ENCODE results near the gene CD200. TPM values are rescaled to one million over a fixed set of nuclear protein-coding genes. Genes with fewer than 3 reads are reported as not detected.

CD200 gene
- total RNA-seq, 1 donor from 2014 or later: 42.1 TPM

GRCh38 chr3:112320691-112321090 lies 12.3 kb upstream of the CD200 start:
- H3K4me1 Mint-ChIP-seq (ENCODE audit: low read depth): peaks cover 43% of the 10 kb centered on the region

GRCh38 chr3:112321867-112322652 lies 10.9 kb upstream of the CD200 start:
- peak overlapping the region; percentile 97 for H3K27ac Mint-ChIP-seq
- H3K36me3 Mint-ChIP-seq (ENCODE audit: insufficient read depth): peaks cover 4% of the 10 kb centered on the region
- peaks cover 45% of the 10 kb centered on the region for H3K4me1 Mint-ChIP-seq (ENCODE audit: low read depth)
- DNase-seq (ENCODE audit: low spot score, unreplicated experiment): peak; percentile 42
- H3K27me3 Mint-ChIP-seq: no peaks in the 10 kb centered on the region
- H3K9me3 Mint-ChIP-seq (ENCODE audit: low read depth): no peaks in the 10 kb centered on the region
- TF ChIP-seq CTCF (IDR thresholded peaks at IDR 0.05; ENCODE audit: unreplicated experiment): no peak
- peak overlapping the region; percentile 80 for H3K4me3 Mint-ChIP-seq (ENCODE audit: low read depth)

More at GRCh38 chr3:112320691-112321090, 12.3 kb upstream of the CD200 start:
- peak overlapping the region; percentile 97 for H3K27ac Mint-ChIP-seq
- no peaks in the 10 kb centered on the region for H3K27me3 Mint-ChIP-seq
- no peaks in the 10 kb centered on the region for H3K9me3 Mint-ChIP-seq (ENCODE audit: low read depth)
- TF ChIP-seq CTCF (IDR thresholded peaks at IDR 0.05; ENCODE audit: unreplicated experiment): no peak
- peak overlapping the region; percentile 80 for H3K4me3 Mint-ChIP-seq (ENCODE audit: low read depth)
- H3K36me3 Mint-ChIP-seq (ENCODE audit: insufficient read depth): peaks cover 7% of the 10 kb centered on the region
- DNase-seq (ENCODE audit: low spot score, unreplicated experiment): no peak

- Mint-ChIP-seq H3K27ac (no peak overlapping the region), H3K9me3 (ENCODE audit: low read depth) (no peaks in the 10 kb centered on the region), H3K27me3 (no peaks in the 10 kb centered on the region), H3K36me3 (ENCODE audit: insufficient read depth) (no peaks in the 10 kb centered on the region), H3K4me1 (ENCODE audit: low read depth) (peaks cover 13% of the 10 kb centered on the region), H3K4me3 (ENCODE audit: low read depth) (no peak overlapping the region)
- peak; percentile 61 for TF ChIP-seq CTCF (IDR thresholded peaks at IDR 0.05; ENCODE audit: unreplicated experiment)
- no peak for DNase-seq (ENCODE audit: low spot score, unreplicated experiment)
Measured at GRCh38 chr3:112327371-112327951, 5.5 kb upstream of the CD200 start.

- no peak for TF ChIP-seq CTCF (IDR thresholded peaks at IDR 0.05; ENCODE audit: unreplicated experiment)
- DNase-seq (ENCODE audit: low spot score, unreplicated experiment): no peak
- Mint-ChIP-seq H3K36me3 (ENCODE audit: insufficient read depth) (peaks cover 4% of the 10 kb centered on the region), H3K4me1 (ENCODE audit: low read depth) (peaks cover 26% of the 10 kb centered on the region), H3K9me3 (ENCODE audit: low read depth) (no peaks in the 10 kb centered on the region), H3K4me3 (ENCODE audit: low read depth) (peak overlapping the region; percentile 42), H3K27ac (no peak overlapping the region), H3K27me3 (no peaks in the 10 kb centered on the region)
Measured at GRCh38 chr3:112331851-112332250, 1.1 kb upstream of the CD200 start.

GRCh38 chr3:112333381-112334317 lies 693 bp downstream of the CD200 start:
- H3K27me3 Mint-ChIP-seq: no peaks in the 10 kb centered on the region
- TF ChIP-seq CTCF (IDR thresholded peaks at IDR 0.05; ENCODE audit: unreplicated experiment): no peak
- DNase-seq (ENCODE audit: low spot score, unreplicated experiment): peak; percentile 10
- H3K27ac Mint-ChIP-seq: peak overlapping the region; percentile 97
- H3K36me3 Mint-ChIP-seq (ENCODE audit: insufficient read depth): peaks cover 6% of the 10 kb centered on the region
- H3K9me3 Mint-ChIP-seq (ENCODE audit: low read depth): no peaks in the 10 kb centered on the region
- peaks cover 36% of the 10 kb centered on the region for H3K4me1 Mint-ChIP-seq (ENCODE audit: low read depth)
- peak overlapping the region; percentile 84 for H3K4me3 Mint-ChIP-seq (ENCODE audit: low read depth)
